B cell (primary cell): ENCODE measurements around the gene JAK2.

Experiments
- EZH2 ChIP-seq: IDR thresholded peaks from 2 replicates; pipeline ENCODE4 v1.6.1; 2012; ENCODE audit warnings: borderline replicate concordance, low read depth, mild to moderate bottlenecking, moderate library complexity, low read length; ENCODE audit not compliant: insufficient read depth, poor library complexity, severe bottlenecking
- TF ChIP-seq, protein P1 (sequence below): fragments of 200-600 bp; IDR thresholded peaks from one replicate; pipeline ENCODE4 v1.8.0; 2022; ENCODE audit warnings: antibody characterized with exemption, mild to moderate bottlenecking

DNA sequence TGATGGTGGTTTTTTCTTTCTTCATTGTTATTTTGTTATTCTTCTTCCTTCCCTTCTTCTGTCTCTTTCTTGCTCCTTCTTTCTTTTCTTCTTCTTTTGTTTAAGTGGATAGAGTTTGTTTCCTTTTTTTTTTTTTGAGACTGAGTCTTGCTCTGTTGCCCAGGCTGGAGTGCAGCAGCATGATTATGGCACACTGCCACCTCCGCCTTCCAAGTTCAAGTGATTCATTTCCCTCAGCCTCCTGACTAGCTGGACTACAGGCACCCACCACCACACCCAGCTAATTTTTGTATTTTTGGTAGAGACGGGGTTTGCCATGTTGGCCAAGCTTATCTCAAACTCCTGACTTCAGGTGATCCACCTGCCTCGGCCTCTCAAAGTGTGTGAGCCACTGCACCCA, 40.3 kb downstream of the JAK2 start:
- TF ChIP-seq EZH2 = no peak
- TF ChIP-seq, protein P1, sequence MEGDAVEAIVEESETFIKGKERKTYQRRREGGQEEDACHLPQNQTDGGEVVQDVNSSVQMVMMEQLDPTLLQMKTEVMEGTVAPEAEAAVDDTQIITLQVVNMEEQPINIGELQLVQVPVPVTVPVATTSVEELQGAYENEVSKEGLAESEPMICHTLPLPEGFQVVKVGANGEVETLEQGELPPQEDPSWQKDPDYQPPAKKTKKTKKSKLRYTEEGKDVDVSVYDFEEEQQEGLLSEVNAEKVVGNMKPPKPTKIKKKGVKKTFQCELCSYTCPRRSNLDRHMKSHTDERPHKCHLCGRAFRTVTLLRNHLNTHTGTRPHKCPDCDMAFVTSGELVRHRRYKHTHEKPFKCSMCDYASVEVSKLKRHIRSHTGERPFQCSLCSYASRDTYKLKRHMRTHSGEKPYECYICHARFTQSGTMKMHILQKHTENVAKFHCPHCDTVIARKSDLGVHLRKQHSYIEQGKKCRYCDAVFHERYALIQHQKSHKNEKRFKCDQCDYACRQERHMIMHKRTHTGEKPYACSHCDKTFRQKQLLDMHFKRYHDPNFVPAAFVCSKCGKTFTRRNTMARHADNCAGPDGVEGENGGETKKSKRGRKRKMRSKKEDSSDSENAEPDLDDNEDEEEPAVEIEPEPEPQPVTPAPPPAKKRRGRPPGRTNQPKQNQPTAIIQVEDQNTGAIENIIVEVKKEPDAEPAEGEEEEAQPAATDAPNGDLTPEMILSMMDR = no peak
